ENCODE results near the gene SHB. TPM values are rescaled to one million over a fixed set of nuclear protein-coding genes. Genes with fewer than 3 reads are reported as not detected.

Gene SHB, protein sequence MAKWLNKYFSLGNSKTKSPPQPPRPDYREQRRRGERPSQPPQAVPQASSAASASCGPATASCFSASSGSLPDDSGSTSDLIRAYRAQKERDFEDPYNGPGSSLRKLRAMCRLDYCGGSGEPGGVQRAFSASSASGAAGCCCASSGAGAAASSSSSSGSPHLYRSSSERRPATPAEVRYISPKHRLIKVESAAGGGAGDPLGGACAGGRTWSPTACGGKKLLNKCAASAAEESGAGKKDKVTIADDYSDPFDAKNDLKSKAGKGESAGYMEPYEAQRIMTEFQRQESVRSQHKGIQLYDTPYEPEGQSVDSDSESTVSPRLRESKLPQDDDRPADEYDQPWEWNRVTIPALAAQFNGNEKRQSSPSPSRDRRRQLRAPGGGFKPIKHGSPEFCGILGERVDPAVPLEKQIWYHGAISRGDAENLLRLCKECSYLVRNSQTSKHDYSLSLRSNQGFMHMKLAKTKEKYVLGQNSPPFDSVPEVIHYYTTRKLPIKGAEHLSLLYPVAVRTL
- total RNA-seq (2014; rRNA removed; shearing (Covaris generic)), result 0.41 and 0.93 TPM in 2 replicates
- 0.55 and 1.0 TPM in 2 replicates for total RNA-seq (2022)
- Bru-seq, nascent RNA, result percentile 14 among the genes with signal in this experiment
- not detected for BruChase-seq, experiment 1, labeled RNA remaining after a 6-hour chase
- BruChase-seq, experiment 2, labeled RNA remaining after a 2-hour chase, result percentile 35 among the genes with signal in this experiment
- long read RNA-seq, partial matches to known transcripts, result 0 of 2 reads
- long read RNA-seq, other reads (novel, unspliced or antisense), result 0 of 2 reads

DNA sequence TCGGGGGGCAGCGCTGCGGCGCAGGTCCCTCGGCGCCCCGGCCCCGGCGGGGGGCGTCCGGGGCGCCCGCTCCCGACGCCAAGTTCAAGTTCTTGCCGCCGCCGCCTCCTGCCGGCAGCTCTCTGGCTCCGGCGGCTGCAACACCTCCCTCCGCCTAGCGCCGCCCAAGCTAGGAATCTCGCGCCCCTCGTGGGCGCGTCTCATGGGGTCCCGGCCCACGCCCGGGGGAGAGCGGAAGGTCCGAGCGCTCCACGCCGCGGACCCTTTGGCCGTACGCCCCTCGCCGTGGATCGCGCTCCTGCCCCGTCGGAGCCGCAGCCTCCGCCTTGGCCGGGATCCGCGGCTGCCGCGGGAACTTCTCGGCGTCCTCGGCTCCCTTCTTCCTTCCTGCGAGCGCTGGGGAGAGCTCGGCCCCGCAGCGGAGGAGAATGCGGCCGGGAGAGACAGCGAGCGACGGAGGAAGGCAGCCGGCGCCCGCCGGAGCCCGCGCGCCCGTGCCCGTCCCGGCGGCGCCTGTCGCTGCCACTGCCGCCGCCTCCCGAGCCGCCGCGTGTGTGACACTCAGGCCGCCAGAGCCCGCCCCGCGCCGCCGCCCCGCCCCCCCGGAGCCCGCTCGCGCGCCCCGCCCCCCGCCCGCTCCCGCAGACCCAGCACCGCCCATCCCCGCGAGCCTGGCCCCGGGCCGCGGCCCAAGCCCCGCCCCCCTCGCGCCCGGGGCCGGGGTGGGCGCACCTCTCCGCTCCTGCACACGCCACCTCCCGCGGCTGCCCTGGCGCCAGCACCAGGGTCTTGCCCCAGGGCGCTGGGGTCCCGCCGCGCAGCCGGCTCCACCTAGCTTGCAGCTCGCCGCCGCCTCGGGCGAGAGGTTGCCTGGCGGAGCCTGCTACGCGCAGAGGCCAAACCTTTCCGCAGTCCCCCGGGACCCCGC lies at the start of gene SHB:
Gene SHB, minus strand, starts transcription at position 527 of the 928 bp plus-strand sequence. CDS start 582 bp downstream, outside the sequence.
- no peak within 1 kb of the TSS for H3K27ac ChIP-seq (ENCODE audit: low read depth, low read length, poor library complexity, severe bottlenecking)
- H3K4me2 ChIP-seq (ENCODE audit: low read length), result peak within 1 kb of the TSS; percentile 83
- H3K9me3 ChIP-seq (ENCODE audit: low read length), result no peaks in the 10 kb centered on the region
- POLR2A ChIA-PET, result interaction anchor here (1.0 kb wide), 1 partner anchor 10 kb away, joined by 3 read pairs; no protein-coding TSS in a partner anchor
- peak within 1 kb of the TSS; percentile 69 for H2AFZ ChIP-seq (ENCODE audit: low read length)
- H3K4me1 ChIP-seq (ENCODE audit: insufficient read depth, low read length, poor library complexity, severe bottlenecking), result peaks cover 5% of the 10 kb centered on the region
- no peak for TF ChIP-seq EZH2phosphoT487 (IDR thresholded peaks at IDR 0.05; ENCODE audit: borderline replicate concordance, low read depth, low read length)
- TF ChIP-seq CTCF (conservative IDR thresholded peaks at IDR 0.05; ENCODE audit: low read length), result peak; percentile 42; the same call in 1 of the 2 replicates
- CTCF ChIA-PET (ENCODE audit: unreplicated experiment), result no interaction called here
- H3K79me2 ChIP-seq (ENCODE audit: insufficient read depth, low read depth, low read length), result no peaks in the 10 kb centered on the region
- H3K36me3 ChIP-seq (ENCODE audit: insufficient read depth, low read length), result no peaks in the 10 kb centered on the region
- intact Hi-C loops (cut with micrococcal nuclease; ENCODE audit: unreplicated experiment), result loop anchor here (5.0 kb wide), 1 partner anchor 157 kb away; no protein-coding TSS in a partner anchor
- BruUV-seq (replicated peaks), result no TSS peak
- H3K9me2 ChIP-seq (ENCODE audit: insufficient read depth, low read length), result no peaks in the 10 kb centered on the region
- peak within 1 kb of the TSS; percentile 73 for H3K4me3 ChIP-seq (ENCODE audit: low read depth, low read length, poor library complexity, severe bottlenecking)
- DNase-seq (ENCODE audit: low spot score), result peak; percentile 62
- H4K20me1 ChIP-seq (ENCODE audit: insufficient read depth, low read length), result no peaks in the 10 kb centered on the region

GRCh38 chr9:38117651-38118050 lies 48.6 kb upstream of the SHB start:
- TF ChIP-seq EZH2phosphoT487 (IDR thresholded peaks at IDR 0.05; ENCODE audit: borderline replicate concordance, low read depth, low read length), result no peak
- no peak for TF ChIP-seq CTCF (conservative IDR thresholded peaks at IDR 0.05; ENCODE audit: low read length)
- intact Hi-C loops (cut with micrococcal nuclease; ENCODE audit: unreplicated experiment), result no loop called here
- no peaks in the 10 kb centered on the region for H4K20me1 ChIP-seq (ENCODE audit: insufficient read depth, low read length)
- H3K27ac ChIP-seq (ENCODE audit: low read depth, low read length, poor library complexity, severe bottlenecking), result no peak overlapping the region
- H3K9me2 ChIP-seq (ENCODE audit: insufficient read depth, low read length), result no peaks in the 10 kb centered on the region
- H3K4me1 ChIP-seq (ENCODE audit: insufficient read depth, low read length, poor library complexity, severe bottlenecking), result no peaks in the 10 kb centered on the region
- H3K9me3 ChIP-seq (ENCODE audit: low read length), result no peaks in the 10 kb centered on the region
- no peak for DNase-seq (ENCODE audit: low spot score)
- H3K79me2 ChIP-seq (ENCODE audit: insufficient read depth, low read depth, low read length), result no peaks in the 10 kb centered on the region
- no peak overlapping the region for H3K4me3 ChIP-seq (ENCODE audit: low read depth, low read length, poor library complexity, severe bottlenecking)
- H3K4me2 ChIP-seq (ENCODE audit: low read length), result no peak overlapping the region
- H2AFZ ChIP-seq (ENCODE audit: low read length), result no peak overlapping the region
- H3K36me3 ChIP-seq (ENCODE audit: insufficient read depth, low read length), result no peaks in the 10 kb centered on the region
- ChIA-PET POLR2A (no interaction called here), CTCF (ENCODE audit: unreplicated experiment) (no interaction called here)
- BruUV-seq (replicated peaks), result no TSS peak
